SU-DHL-6 (cell line): Measurements from ENCODE around the gene RBM20.

Experiments used
- CTCF ChIP-seq: fragments of 200-600 bp; sonication (generic); IDR thresholded peaks from one replicate; pipeline ENCODE4 v1.5.1; 2017; ENCODE audit warnings: antibody characterized with exemption, mild to moderate bottlenecking, low read length, moderate library complexity; ENCODE audit not compliant: insufficient read depth, poor library complexity, severe bottlenecking
- EZH2phosphoT487 ChIP-seq: fragments of 200-600 bp; sonication (generic), shearing (Covaris generic); conservative IDR thresholded peaks from 2 replicates; pipeline ENCODE4 v1.6.1; 2018; ENCODE audit warnings: mild to moderate bottlenecking, antibody characterized with exemption, low read length, moderate library complexity, mixed read lengths

GRCh38 chr10:110790913-110791506 is 146.9 kb downstream of the RBM20 start:
- TF ChIP-seq CTCF (no peak), EZH2phosphoT487 (no peak)
